ENCODE results near the gene MARCHF10.

Gene MARCHF10

DNA sequence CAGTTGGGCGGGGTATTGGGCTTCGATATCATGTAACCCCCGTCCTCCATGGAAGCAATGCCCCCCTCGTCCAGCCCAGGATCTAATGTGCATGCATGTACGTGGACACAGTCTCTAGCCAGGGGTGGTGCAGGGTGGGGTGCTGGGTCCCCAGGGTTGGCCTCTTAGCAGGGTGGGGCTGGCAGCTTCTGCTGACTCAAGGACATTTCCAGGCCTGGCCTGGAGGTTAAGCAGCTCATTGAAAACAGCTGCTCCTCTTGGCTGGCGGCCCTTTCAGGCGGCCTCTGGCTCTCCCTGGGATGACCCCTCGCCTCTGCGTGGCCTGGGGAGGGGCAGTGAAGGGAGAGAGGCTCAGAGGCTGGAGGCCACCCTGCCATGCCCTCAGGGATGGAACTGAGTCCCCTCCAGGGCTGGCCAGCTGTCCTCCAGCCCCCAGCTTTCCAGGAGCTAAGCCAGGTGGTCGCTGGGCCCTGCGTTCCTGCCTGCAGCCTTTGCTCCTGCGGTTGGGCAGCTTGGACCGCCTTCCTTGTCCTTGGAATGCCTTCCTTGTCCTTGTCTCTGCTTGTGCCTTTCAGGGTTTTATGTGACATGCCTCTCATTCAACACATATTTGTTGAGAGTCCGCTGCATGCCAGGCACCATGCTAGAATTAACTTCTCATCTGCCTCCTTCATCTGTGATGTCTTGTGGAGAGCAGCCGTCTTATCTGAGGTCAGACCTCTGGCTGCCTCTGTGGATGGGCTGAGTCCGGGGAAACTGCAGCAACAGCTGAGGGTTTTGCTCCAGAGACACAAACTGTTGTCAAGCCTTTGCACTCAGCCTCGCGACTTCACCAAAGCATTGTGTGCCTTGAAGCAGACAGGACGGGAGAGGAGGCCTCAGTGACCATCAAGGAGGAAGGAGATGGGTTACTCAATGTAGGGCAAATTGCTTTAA, 154.0 kb downstream of the MARCHF10 start:
- DNase-seq = peak; percentile 68 to 73
- TF ChIP-seq GATA1 (IDR thresholded peaks at IDR 0.05; ENCODE audit: low read depth, low read length) = no peak
- TF ChIP-seq POLR2A (IDR thresholded peaks at IDR 0.05; ENCODE audit: low read length) = no peak

GRCh38 chr17:62653002-62653825, 154.9 kb downstream of the MARCHF10 start:
- TF ChIP-seq POLR2A (IDR thresholded peaks at IDR 0.05; ENCODE audit: low read length) (no peak), GATA1 (IDR thresholded peaks at IDR 0.05; ENCODE audit: low read depth, low read length) (no peak)

GRCh38 chr17:62652251-62653001, 155.7 kb downstream of the MARCHF10 start:
- no peak for TF ChIP-seq GATA1 (IDR thresholded peaks at IDR 0.05; ENCODE audit: low read depth, low read length)
- no peak for TF ChIP-seq POLR2A (IDR thresholded peaks at IDR 0.05; ENCODE audit: low read length)

More at GRCh38 chr17:62653002-62653825, 154.9 kb downstream of the MARCHF10 start:
- DNase-seq = peak; percentile 41 to 47

More at GRCh38 chr17:62652251-62653001, 155.7 kb downstream of the MARCHF10 start:
- DNase-seq = no peak
